ENCODE data around the gene ORM2.
"Not testable (repeated sequence)": the region's sequence is repeated elsewhere in the genome, so short reads cannot be mapped to it uniquely, and the experiment has no call there.

- not testable (repeated sequence) for TF ChIP-seq EZH2 (IDR thresholded peaks at IDR 0.05; ENCODE audit: borderline replicate concordance, low read length); CTCF (conservative IDR thresholded peaks at IDR 0.05 in 1 of 2, IDR thresholded peaks at IDR 0.05 in 1 of 2; ENCODE audit: extremely low read depth in 1 of 2, insufficient read depth in 1 of 2, low read depth in 1 of 2, low read length in 2 of 2)
Measured at GRCh38 chr9:114333718-114334117, 4.0 kb downstream of the ORM2 start.

Measured in mammary epithelial cell (primary cell).